MM.1S (cell line): ENCODE data around the gene HINT2.
A peak's percentile ranks its signal among the peaks of the same experiment; 100 is the strongest.

Source experiments
- DNase-seq: peaks from one replicate; pipeline ENCODE4 v3.0.0-alpha.2; 2015
- H2AFZ ChIP-seq: fragments of 300-600 bp; sonication (generic); 2 replicates; pipeline ENCODE4 v1.6.0; 2016; ENCODE audit warnings: antibody characterized with exemption, low read length
- H3F3A ChIP-seq: fragments of 300-600 bp; sonication (generic); 2 replicates; pipeline ENCODE4 v1.6.1; 2016; ENCODE audit warnings: mild to moderate bottlenecking, antibody characterized with exemption, low read length, moderate library complexity, mixed read lengths; ENCODE audit not compliant: insufficient read depth
- H3K27ac ChIP-seq: fragments of 300-600 bp; sonication (generic); 2 replicates; pipeline ENCODE4 v1.5.1; 2016; ENCODE audit warnings: mild to moderate bottlenecking, low read length
- H3K27me3 ChIP-seq: fragments of 300-600 bp; sonication (generic); replicated peaks from 2 replicates; pipeline ENCODE4 v1.6.0; 2016; ENCODE audit warnings: low read length; ENCODE audit not compliant: insufficient read depth
- H3K36me3 ChIP-seq: fragments of 300-600 bp; sonication (generic); replicated peaks from 2 replicates; pipeline ENCODE4 v1.6.1; 2016; ENCODE audit warnings: mild to moderate bottlenecking, low read length, mixed read lengths; ENCODE audit not compliant: insufficient read depth
- H3K4me1 ChIP-seq: fragments of 300-600 bp; sonication (generic); 2 replicates; pipeline ENCODE4 v1.6.1; 2016; ENCODE audit warnings: low read length, mixed read lengths
- H3K4me2 ChIP-seq: fragments of 300-600 bp; sonication (generic); 2 replicates; pipeline ENCODE4 v1.6.0; 2016; ENCODE audit warnings: low read depth, low read length
- H3K4me3 ChIP-seq: fragments of 300-600 bp; sonication (generic); 2 replicates; pipeline ENCODE4 v1.5.1; 2016; ENCODE audit warnings: low read length, mixed read lengths
- H3K79me2 ChIP-seq: fragments of 300-600 bp; sonication (generic); 2 replicates; pipeline ENCODE4 v1.6.1; 2016; ENCODE audit warnings: mixed run types, low read length, mixed read lengths
- H3K9ac ChIP-seq: fragments of 300-600 bp; sonication (generic); 2 replicates; pipeline ENCODE4 v1.6.1; 2016; ENCODE audit warnings: low read length, mixed read lengths
- H3K9me2 ChIP-seq: fragments of 300-600 bp; sonication (generic); replicated peaks from 2 replicates; pipeline ENCODE4 v1.6.1; 2016; ENCODE audit warnings: mild to moderate bottlenecking, low read length, mixed read lengths; ENCODE audit not compliant: insufficient read depth
- H3K9me3 ChIP-seq: fragments of 300-600 bp; sonication (generic); replicated peaks from 2 replicates; pipeline ENCODE4 v1.6.1; 2016; ENCODE audit warnings: mild to moderate bottlenecking, low read length, mixed read lengths; ENCODE audit not compliant: insufficient read depth
- H4K20me1 ChIP-seq: fragments of 300-600 bp; sonication (generic); 2 replicates; pipeline ENCODE4 v1.6.1; 2016; ENCODE audit warnings: mild to moderate bottlenecking, low read length, moderate library complexity, mixed read lengths; ENCODE audit not compliant: insufficient read depth
- CTCF ChIP-seq: fragments of 300-600 bp; sonication (generic); IDR thresholded peaks from 2 replicates; pipeline ENCODE4 v1.5.1; 2016; ENCODE audit warnings: antibody characterized with exemption, low read length, mixed read lengths
- EZH2 ChIP-seq: fragments of 300-600 bp; sonication (generic); optimal IDR thresholded peaks from 2 replicates; pipeline ENCODE3; 2017; ENCODE audit warnings: low read depth, mild to moderate bottlenecking, antibody characterized with exemption, low read length, mixed read lengths
- EZH2phosphoT487 ChIP-seq: fragments of 300-600 bp; sonication (generic); IDR thresholded peaks from 2 replicates; pipeline ENCODE4 v1.6.1; 2018; ENCODE audit warnings: antibody characterized with exemption, low read length

Gene HINT2

GRCh38 chr9:35814841-35815543 is at the start of gene HINT2:
HINT2 (minus strand) TSS chr9:35815042; CDS start chr9:35814979, 63 bp downstream.
- peak within 1 kb of the TSS; percentile 90 for H3K4me3 ChIP-seq
- H3K4me1 ChIP-seq = peaks cover 25% of the 10 kb centered on the region
- H3K4me2 ChIP-seq = peak within 1 kb of the TSS; percentile 70
- H3K9me3 ChIP-seq = no peaks in the 10 kb centered on the region
- no peaks in the 10 kb centered on the region; the same call in 1 of the 2 replicates for H3K27me3 ChIP-seq
- H3K27ac ChIP-seq = peak within 1 kb of the TSS; percentile 90
- no peaks in the 10 kb centered on the region for H3K79me2 ChIP-seq
- peak; percentile 99 for DNase-seq
- peak within 1 kb of the TSS; percentile 94 for H3K9ac ChIP-seq
- no peaks in the 10 kb centered on the region for H3K36me3 ChIP-seq
- H3F3A ChIP-seq = peaks cover 30% of the 10 kb centered on the region; the same call in 1 of the 2 replicates
- H4K20me1 ChIP-seq = no peaks in the 10 kb centered on the region
- no peak for TF ChIP-seq EZH2
- TF ChIP-seq EZH2phosphoT487 = no peak
- TF ChIP-seq CTCF = no peak
- peak within 1 kb of the TSS; percentile 90 for H2AFZ ChIP-seq
- no peaks in the 10 kb centered on the region for H3K9me2 ChIP-seq

DNA sequence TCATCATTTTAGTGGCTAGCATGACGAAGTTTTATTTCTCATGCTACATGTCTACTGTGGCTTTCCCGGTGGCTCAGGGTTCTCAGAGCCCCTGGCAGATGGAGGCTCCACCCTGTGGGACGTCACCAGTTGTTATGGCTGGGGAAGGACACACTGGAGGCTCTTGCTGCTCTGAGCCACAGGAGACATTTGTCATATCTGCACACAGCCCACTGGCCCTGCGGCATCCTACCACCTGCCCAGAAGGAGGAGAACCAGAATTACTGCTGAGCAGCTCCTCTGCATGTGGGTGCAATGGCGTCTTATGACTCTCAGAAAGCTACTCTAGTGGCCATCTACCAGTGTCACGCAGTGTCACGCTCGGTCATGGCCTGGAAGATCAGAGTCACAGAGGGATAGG is 48.7 kb upstream of the HINT2 start:
- no peaks in the 10 kb centered on the region for H3K27me3 ChIP-seq
- no peak overlapping the region for H2AFZ ChIP-seq
- no peaks in the 10 kb centered on the region for H3F3A ChIP-seq
- H3K9ac ChIP-seq = no peak overlapping the region
- TF ChIP-seq EZH2 = no peak
- no peak for TF ChIP-seq CTCF
- no peak for TF ChIP-seq EZH2phosphoT487
- H3K4me3 ChIP-seq = no peak overlapping the region
- no peak for DNase-seq
- H4K20me1 ChIP-seq = no peaks in the 10 kb centered on the region
- no peaks in the 10 kb centered on the region for H3K36me3 ChIP-seq
- H3K9me2 ChIP-seq = no peaks in the 10 kb centered on the region
- H3K27ac ChIP-seq = no peak overlapping the region
- H3K79me2 ChIP-seq = no peaks in the 10 kb centered on the region
- H3K4me1 ChIP-seq = no peaks in the 10 kb centered on the region
- H3K9me3 ChIP-seq = no peaks in the 10 kb centered on the region
- no peak overlapping the region for H3K4me2 ChIP-seq

DNA sequence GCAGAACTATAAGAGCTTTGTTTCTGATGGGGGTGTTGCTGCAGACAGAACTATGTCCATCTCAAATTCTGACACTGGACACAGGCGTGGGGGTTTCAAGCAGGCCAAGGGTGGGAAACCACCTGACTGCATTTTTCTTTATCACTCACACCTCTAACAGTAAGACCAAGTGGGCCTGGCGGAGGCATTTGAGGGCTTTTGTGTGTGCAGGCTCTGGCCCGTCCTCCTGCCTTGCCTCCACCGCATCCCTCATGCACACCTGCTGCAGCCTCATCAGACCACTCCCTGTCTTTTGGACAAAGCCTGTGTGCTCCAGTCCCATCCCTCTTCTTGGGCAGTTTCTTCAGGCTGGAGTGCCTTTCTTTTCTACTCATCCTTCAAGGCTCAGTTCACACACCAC is 47.5 kb upstream of the HINT2 start:
- Histone ChIP-seq H3K79me2 (no peaks in the 10 kb centered on the region), H3K4me3 (no peak overlapping the region), H3F3A (no peaks in the 10 kb centered on the region), H3K9ac (no peak overlapping the region), H4K20me1 (no peaks in the 10 kb centered on the region), H3K27ac (no peak overlapping the region), H3K4me2 (no peak overlapping the region), H3K36me3 (no peaks in the 10 kb centered on the region), H3K9me2 (no peaks in the 10 kb centered on the region), H3K4me1 (no peaks in the 10 kb centered on the region), H3K27me3 (no peaks in the 10 kb centered on the region), H2AFZ (no peak overlapping the region), H3K9me3 (no peaks in the 10 kb centered on the region)
- TF ChIP-seq CTCF = no peak
- no peak for TF ChIP-seq EZH2
- no peak for TF ChIP-seq EZH2phosphoT487
- no peak for DNase-seq
